Tibial artery (tissue), 4 donors: Measurements from ENCODE around the gene SERPINA9.
"Not testable (repeated sequence)": the region's sequence is repeated elsewhere in the genome, so short reads cannot be mapped to it uniquely, and the experiment has no call there.

ENCODE experiments used
- DNase-seq, 2 donors: peaks; one replicate each; pipeline ENCODE4 v3.0.0-alpha.2; 2019
- H3K27ac ChIP-seq, 2 donors: fragments of 200-600 bp; sonication (generic) in 1 of 2; 1 replicate in 1 of 2; 2 replicates in 1 of 2; pipeline ENCODE4 v1.5.1; 2018 to 2019; ENCODE audit warnings: mild to moderate bottlenecking in 1 of 2
- H3K27me3 ChIP-seq, 2 donors: fragments of 200-600 bp; sonication (generic) in 1 of 2; one replicate each; pipeline versions ENCODE4 v1.5.1 to v1.6.0; 2016 to 2019
- H3K36me3 ChIP-seq, 3 donors: fragments of 200-600 bp; sonication (generic) in 2 of 3; one replicate each; pipeline ENCODE4 v1.5.1; 2016 to 2019; ENCODE audit warnings: mild to moderate bottlenecking in 2 of 3
- H3K4me1 ChIP-seq, 4 donors: fragments of 200-600 bp; sonication (generic) in 2 of 4; 1 replicate in 3 of 4; 2 replicates in 1 of 4; pipeline ENCODE4 v1.5.1; 2016 to 2019
- H3K4me3 ChIP-seq, 2 donors: fragments of 200-600 bp; sonication (generic) in 1 of 2; 1 replicate in 1 of 2; 2 replicates in 1 of 2; pipeline ENCODE4 v1.5.1; 2018 to 2019; ENCODE audit warnings: mild to moderate bottlenecking in 2 of 2
- H3K9me3 ChIP-seq, 3 donors: fragments of 200-600 bp; sonication (generic) in 1 of 3; one replicate each; pipeline ENCODE4 v1.5.1; 2016 to 2019
- CTCF ChIP-seq, 2 experiments: fragments of 200-600 bp in 1 of 2; fragments of 450-650 bp in 1 of 2; IDR thresholded peaks; one replicate each; pipeline ENCODE4 v1.5.1; 2017 to 2019; ENCODE audit warnings: antibody characterized with exemption in 2 of 2, mild to moderate bottlenecking in 1 of 2, moderate library complexity in 1 of 2
- intact Hi-C: fragments of 100-400 bp; cut with DNase I; formaldehyde crosslinking; loops from one replicate; pipeline ENCODE4 v1.15.0; 2023; ENCODE audit warnings: low total_unique reads

The SERPINA9 gene

DNA sequence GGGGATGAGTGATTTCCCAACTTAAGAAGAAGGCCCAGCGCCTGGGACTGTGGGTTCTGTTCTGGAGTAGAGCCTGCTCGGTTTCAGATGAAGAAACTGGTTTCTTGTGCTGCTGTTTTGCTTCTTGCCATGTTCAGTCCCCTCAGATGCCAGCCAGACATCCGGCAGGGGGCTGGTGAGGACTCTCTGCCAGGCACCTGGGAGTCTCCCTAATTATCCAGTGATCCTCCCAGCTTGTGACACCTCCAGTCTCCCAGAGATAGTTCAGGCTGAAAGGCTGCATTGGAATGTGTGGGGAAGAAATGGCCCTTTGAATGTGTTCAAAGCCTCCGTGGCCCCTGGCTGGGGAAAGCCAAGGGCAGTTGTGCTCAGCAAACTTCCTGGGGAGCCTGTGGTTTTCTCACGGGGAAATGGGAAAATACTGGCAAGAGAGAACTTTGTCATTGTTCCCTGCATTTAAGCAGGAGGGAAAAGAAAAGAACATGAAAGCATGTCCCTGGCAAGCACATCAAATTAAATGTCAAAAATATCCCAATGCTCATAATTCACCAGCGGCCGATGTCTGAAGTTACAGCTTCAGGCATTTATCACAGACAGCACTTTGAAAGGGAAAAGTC lies 41.8 kb upstream of the SERPINA9 start:
- no peak for TF ChIP-seq CTCF (IDR thresholded peaks at IDR 0.05)
- peak; percentile 53 to 57 for DNase-seq
- H3K4me1 ChIP-seq = peaks cover 0 to 6% (median 0%) of the 10 kb centered on the region in 4 donors
- H3K36me3 ChIP-seq = no peaks in the 10 kb centered on the region
- intact Hi-C loops = no loop called here
- H3K9me3 ChIP-seq = no peaks in the 10 kb centered on the region
- no peak overlapping the region for H3K27ac ChIP-seq
- no peak overlapping the region for H3K4me3 ChIP-seq
- H3K27me3 ChIP-seq = peaks cover 0 to 12% of the 10 kb centered on the region in 2 donors

DNA sequence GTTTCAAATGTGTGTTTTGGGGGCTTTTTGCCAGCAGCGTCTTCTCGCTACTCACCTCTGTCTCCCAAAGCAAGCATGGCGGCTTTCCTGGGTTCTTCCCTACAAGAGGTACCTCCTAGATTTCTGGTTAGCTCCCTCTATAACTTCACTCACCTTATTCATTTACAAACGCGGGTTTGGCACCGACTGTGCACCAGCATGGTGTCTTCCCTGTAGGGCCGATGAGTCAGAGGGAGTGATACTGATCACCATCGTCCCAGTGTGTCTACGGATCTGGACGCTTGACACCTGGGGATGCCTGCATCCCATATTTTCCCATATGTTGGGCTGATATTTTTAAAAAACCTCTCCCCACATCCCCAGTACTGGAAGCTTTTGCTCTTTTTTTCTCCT lies 41.2 kb upstream of the SERPINA9 start:
- Histone ChIP-seq H3K4me1 (peaks cover 0 to 6% (median 0%) of the 10 kb centered on the region in 4 donors), H3K9me3 (no peaks in the 10 kb centered on the region), H3K27ac (no peak overlapping the region), H3K4me3 (no peak overlapping the region), H3K36me3 (no peaks in the 10 kb centered on the region), H3K27me3 (peaks cover 0 to 12% of the 10 kb centered on the region in 2 donors)
- intact Hi-C loops = no loop called here
- no peak for TF ChIP-seq CTCF (IDR thresholded peaks at IDR 0.05)
- DNase-seq = peak in 1 of 2 donors; percentile 38

DNA sequence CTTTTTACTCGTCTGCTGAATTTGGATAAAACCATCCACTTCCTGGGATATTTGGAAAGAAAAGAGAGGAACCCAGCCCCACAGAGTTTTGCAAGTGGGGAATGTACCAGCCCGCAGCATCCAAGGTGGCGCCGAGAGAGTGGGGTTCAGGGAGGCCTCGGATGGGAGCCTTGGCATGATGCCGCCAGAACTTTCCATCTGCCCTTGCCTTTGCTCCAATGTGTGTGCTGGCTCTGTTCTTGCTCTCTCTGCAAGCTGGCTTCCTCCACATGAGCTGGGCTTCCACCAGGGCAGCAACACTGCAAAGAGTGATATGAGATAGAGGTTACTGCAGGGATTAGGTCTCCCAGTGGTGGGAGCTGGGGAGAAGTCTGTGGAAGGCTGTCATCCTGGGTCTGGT lies 39.9 kb upstream of the SERPINA9 start:
- intact Hi-C loops = no loop called here
- Histone ChIP-seq H3K9me3 (no peaks in the 10 kb centered on the region), H3K36me3 (no peaks in the 10 kb centered on the region), H3K27ac (no peak overlapping the region), H3K4me1 (peaks cover 0 to 6% (median 0%) of the 10 kb centered on the region in 4 donors), H3K4me3 (no peak overlapping the region), H3K27me3 (peaks cover 0 to 12% of the 10 kb centered on the region in 2 donors)
- TF ChIP-seq CTCF (IDR thresholded peaks at IDR 0.05) = no peak
- DNase-seq = peak in 1 of 2 donors; percentile 48

- intact Hi-C loops = no loop called here
- no peak overlapping the region for H3K4me3 ChIP-seq
These were observed 39.4 kb upstream of the SERPINA9 start for GRCh38 chr14:94515426-94515825.

GRCh38 chr14:94514351-94514750 lies 38.4 kb upstream of the SERPINA9 start:
- no peaks in the 10 kb centered on the region for H3K9me3 ChIP-seq
- intact Hi-C loops = no loop called here
- DNase-seq = no peak

More at GRCh38 chr14:94515426-94515825, 39.4 kb upstream of the SERPINA9 start:
- H3K27me3 ChIP-seq = peaks cover 0 to 12% of the 10 kb centered on the region in 2 donors
- peaks cover 0 to 6% (median 0%) of the 10 kb centered on the region in 4 donors for H3K4me1 ChIP-seq
- peak in 1 of 2 donors; percentile 28 for DNase-seq
- H3K9me3 ChIP-seq = no peaks in the 10 kb centered on the region
- H3K36me3 ChIP-seq = no peaks in the 10 kb centered on the region
- TF ChIP-seq CTCF (IDR thresholded peaks at IDR 0.05) = no peak
- no peak overlapping the region for H3K27ac ChIP-seq

DNA sequence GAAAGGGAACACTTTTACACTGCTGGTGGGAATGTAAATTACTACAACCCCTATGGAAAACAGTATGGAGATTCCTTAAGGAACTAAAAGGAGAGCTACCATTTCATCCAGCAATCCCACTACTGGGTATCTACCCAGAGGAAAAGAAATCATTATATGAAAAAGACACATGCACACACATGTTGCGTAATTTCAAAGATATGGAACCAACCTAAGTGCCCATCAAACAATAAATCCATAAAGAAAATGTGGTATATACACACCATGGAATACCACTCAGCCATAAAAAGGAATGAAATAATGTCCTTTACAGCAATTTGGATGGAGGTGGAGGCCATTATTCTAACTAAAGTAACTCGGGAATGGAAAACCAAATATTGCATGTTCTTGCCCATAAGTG lies 34.5 kb upstream of the SERPINA9 start:
- H3K4me3 ChIP-seq, H3K36me3 ChIP-seq, H3K4me1 ChIP-seq, H3K27me3 ChIP-seq, intact Hi-C loops, DNase-seq, H3K9me3 ChIP-seq, H3K27ac ChIP-seq: not testable (repeated sequence)

More at GRCh38 chr14:94514351-94514750, 38.4 kb upstream of the SERPINA9 start:
- Histone ChIP-seq H3K27ac (no peak overlapping the region), H3K4me3 (no peak overlapping the region), H3K4me1 (peaks cover 0 to 6% (median 0%) of the 10 kb centered on the region in 4 donors), H3K36me3 (no peaks in the 10 kb centered on the region), H3K27me3 (peaks cover 0 to 12% of the 10 kb centered on the region in 2 donors)
- TF ChIP-seq CTCF (IDR thresholded peaks at IDR 0.05) = no peak
